K562 (cell line): ENCODE measurements around the gene MKRN2OS. TPM values are rescaled to one million over a fixed set of nuclear protein-coding genes. Genes with fewer than 3 reads are reported as not detected.

Experiments
- ATAC-seq: fragments of 200-7000 bp; cut with Tn5 transposase; 3 replicates; pipeline ENCODE4 v1.9.1; 2020; ENCODE audit warnings: moderate library complexity
- BruUV-seq: library from RNA; stranded (reverse); fragments of 400-500 nt; replicated peaks from 2 replicates; lab custom pipeline; 2021; lab: Mats Ljungman, UMichigan
- CTCF ChIA-PET: fragments of 300-600 bp; formaldehyde crosslinking; extraction: SDS; loops from one replicate; lab custom pipeline; 2021; ENCODE audit warnings: low intra/inter-chr PET ratio; lab: Yijun Ruan, JAX
- POLR2A ChIA-PET: fragments of 300-600, 350-650 bp; sonication (Branson Sonifier 250); formaldehyde crosslinking; extraction: SDS; loops from one replicate; lab custom pipeline; 2021; ENCODE audit warnings: antibody characterized with exemption, inconsistent platforms; lab: Yijun Ruan, JAX
- DNase-seq, 4 experiments: peaks; one replicate each; pipeline versions ENCODE4 v3.0.0 to v3.0.0-alpha.2; 2011 to 2018; ENCODE audit warnings: low spot score in 3 of 4, mixed read lengths in 3 of 4; ENCODE audit errors: extremely low read depth in 1 of 4
- FAIRE-seq: peaks from 2 replicates; lab custom pipeline; 2011; peaks lifted over from hg19 to GRCh38; lab: Jason Lieb, UNC
- H2AFZ ChIP-seq: 2 replicates; pipeline ENCODE4 v1.6.0; 2011; ENCODE audit warnings: low read depth, low read length, control low read depth, inconsistent platforms
- H3K27ac ChIP-seq: fragments of 200-600 bp; 3 replicates; pipeline ENCODE4 v1.8.0; 2011; ENCODE audit warnings: low read depth, mild to moderate bottlenecking, control low read depth, inconsistent platforms, low read length, moderate library complexity, mixed read lengths; ENCODE audit errors: extremely low read depth
- H3K27me3 ChIP-seq, 2 experiments: fragments of 300-600 bp in 1 of 2; 2 replicates in 1 of 2; 3 replicates in 1 of 2; pipeline versions ENCODE4 v1.6.0 to v1.8.0; 2011; ENCODE audit warnings: inconsistent platforms in 2 of 2, low read length in 2 of 2, mild to moderate bottlenecking in 1 of 2, mixed read lengths in 1 of 2, moderate library complexity in 1 of 2; ENCODE audit not compliant: control insufficient read depth in 2 of 2, insufficient read depth in 2 of 2
- H3K36me3 ChIP-seq: fragments of 300-600 bp; 3 replicates; pipeline ENCODE4 v1.8.0; 2011; ENCODE audit warnings: mild to moderate bottlenecking, low read length, inconsistent platforms; ENCODE audit not compliant: control insufficient read depth, insufficient read depth
- H3K4me1 ChIP-seq, 2 experiments: fragments of 200-600 bp in 1 of 2; replicated peaks in 1 of 2; 2 replicates in 1 of 2; 3 replicates in 1 of 2; pipeline versions ENCODE4 v1.5.1 to v1.8.0; 2011; ENCODE audit warnings: inconsistent platforms in 2 of 2, low read length in 2 of 2, mild to moderate bottlenecking in 1 of 2, mixed read lengths in 1 of 2, moderate library complexity in 1 of 2; ENCODE audit not compliant: control insufficient read depth in 2 of 2, insufficient read depth in 2 of 2
- H3K4me2 ChIP-seq: 2 replicates; pipeline ENCODE4 v1.6.1; 2011; ENCODE audit warnings: low read length, control low read depth, inconsistent platforms, mixed read lengths; ENCODE audit not compliant: insufficient read depth
- H3K4me3 ChIP-seq: fragments of 200-600 bp; sonication (generic), shearing (Covaris generic); 2 replicates; pipeline ENCODE4 v1.5.1; 2016; ENCODE audit warnings: control low read depth, inconsistent platforms
- H3K79me2 ChIP-seq: fragments of 200-600 bp; 3 replicates; pipeline ENCODE4 v1.8.0; 2011; ENCODE audit warnings: low read length, inconsistent platforms; ENCODE audit not compliant: control insufficient read depth, insufficient read depth
- H3K9ac ChIP-seq, 2 experiments: 2 replicates each; pipeline versions ENCODE4 v1.6.0 to v1.6.1; 2011; ENCODE audit warnings: low read depth in 2 of 2, low read length in 2 of 2, control low read depth in 1 of 2, inconsistent platforms in 1 of 2, mild to moderate bottlenecking in 1 of 2, mixed read lengths in 1 of 2; ENCODE audit not compliant: insufficient read depth in 1 of 2
- H3K9me1 ChIP-seq: one replicate; pipeline ENCODE4 v1.6.0; 2011; ENCODE audit warnings: inconsistent platforms, mild to moderate bottlenecking, low read length, moderate library complexity; ENCODE audit not compliant: control insufficient read depth, insufficient read depth
- H3K9me3 ChIP-seq: replicated peaks from 2 replicates; pipeline ENCODE4 v1.5.1; 2011; ENCODE audit warnings: low read depth, low read length, inconsistent platforms; ENCODE audit not compliant: control insufficient read depth, insufficient read depth
- H4K20me1 ChIP-seq: replicated peaks from 2 replicates; pipeline ENCODE4 v1.6.1; 2011; ENCODE audit warnings: low read length, inconsistent platforms, mixed read lengths; ENCODE audit not compliant: control insufficient read depth, insufficient read depth
- BDP1 ChIP-seq: IDR thresholded peaks from 3 replicates; pipeline ENCODE4 v1.6.1; 2011; ENCODE audit not compliant: insufficient read length, insufficient read depth
- EGR1 ChIP-seq: fragments of 450-650 bp; conservative IDR thresholded peaks from 2 replicates; pipeline ENCODE4 v1.6.1; 2017; ENCODE audit warnings: mild to moderate bottlenecking
- ID3 ChIP-seq, 2 experiments: fragments of 250-450 bp in 1 of 2; fragments of 450-650 bp in 1 of 2; sonication (Bioruptor Pico) in 1 of 2; IDR thresholded peaks; 2 replicates each; pipeline versions ENCODE4 v1.6.1 to v1.8.0; 2016 to 2021; ENCODE audit warnings: mild to moderate bottlenecking in 2 of 2, moderate library complexity in 2 of 2, missing compliant biosample characterization in 1 of 2, missing genetic modification characterization in 1 of 2
- MYBL2 ChIP-seq, 2 experiments: fragments of 450-650 bp in 1 of 2; sonication (generic) in 1 of 2; formaldehyde crosslinking in 1 of 2; IDR thresholded peaks; 2 replicates each; pipeline versions ENCODE4 v1.6.1 to v1.8.1; 2017 to 2022; ENCODE audit warnings: borderline replicate concordance in 1 of 2, inconsistent platforms in 1 of 2, low read depth in 1 of 2, mild to moderate bottlenecking in 1 of 2, missing genetic modification reagents in 1 of 2, moderate library complexity in 1 of 2
- WGBS: fragments of 100-300 bp; shearing (Covaris generic); methylation state at CpG from one replicate; pipeline ENCODE4 v1.1.6; 2016; ENCODE audit warnings: low coverage, mixed read lengths; ENCODE audit not compliant: insufficient coverage; ENCODE audit errors: missing lambda C conversion rate; 5-methylcytosine and 5-hydroxymethylcytosine counted together
- in situ Hi-C: fragments of 300-500 bp; cut with MboI; formaldehyde crosslinking; loops from 4 replicates; pipeline ENCODE4 v1.15.0; 2018; ENCODE audit warnings: inconsistent platforms, mixed read lengths
- intact Hi-C: fragments of 100-400 bp; cut with micrococcal nuclease; formaldehyde crosslinking; loops from 2 replicates; pipeline ENCODE4 v1.14.2; 2022
- polyA plus RNA-seq, 8 experiments: library from polyadenylated mRNA; depleted of rRNA in 4 of 8; stranded (reverse) in 5 of 8; unstranded in 3 of 8; fragments of >200 nt; fragmentation: Nextera tagmentation in 2 of 8; fragmentation: Illumina TruSeq in 1 of 8; extraction: Ambion mirVana in 2 of 8; extraction: Trizol in 1 of 8; gene quantifications; 2 replicates each; pipeline versions ENCODE4 v1.2.1 to v1.2.3, GENCODE V29; 2011 to 2014; ENCODE audit warnings: inconsistent platforms in 1 of 8, missing spikeins in 1 of 8
- total RNA-seq, 7 experiments: library from RNA; depleted of rRNA in 6 of 7; stranded (reverse); fragments of >200 nt in 6 of 7; fragmentation: Illumina TruSeq in 2 of 7; extraction: Trizol in 2 of 7; gene quantifications; 2 replicates each; pipeline versions ENCODE4 v1.2.1 to v1.2.3, GENCODE V29; 2011 to 2021; ENCODE audit warnings: low replicate concordance in 1 of 7
- TF ChIP-seq, protein P1 (sequence below): sonication (generic); formaldehyde crosslinking; IDR thresholded peaks from 2 replicates; pipeline ENCODE4 v1.8.0; 2022; ENCODE audit warnings: mild to moderate bottlenecking, missing genetic modification reagents
- TF ChIP-seq, protein P2 (sequence below): fragments of 450-650 bp; IDR thresholded peaks from 2 replicates; pipeline ENCODE4 v1.6.1; 2017; ENCODE audit warnings: mild to moderate bottlenecking, moderate library complexity
- TF ChIP-seq, protein P3 (sequence below): fragments of 450-650 bp; IDR thresholded peaks from 2 replicates; pipeline ENCODE4 v1.6.1; 2017; ENCODE audit warnings: antibody characterized with exemption

MKRN2OS gene
- total and polyA plus RNA-seq, 9 of the 15 experiments (the other 6 are each of a cell fraction or from before 2014, with no cell fraction given), result 0.11 to 0.27 (median 0.17) TPM; not detected in 6

DNA sequence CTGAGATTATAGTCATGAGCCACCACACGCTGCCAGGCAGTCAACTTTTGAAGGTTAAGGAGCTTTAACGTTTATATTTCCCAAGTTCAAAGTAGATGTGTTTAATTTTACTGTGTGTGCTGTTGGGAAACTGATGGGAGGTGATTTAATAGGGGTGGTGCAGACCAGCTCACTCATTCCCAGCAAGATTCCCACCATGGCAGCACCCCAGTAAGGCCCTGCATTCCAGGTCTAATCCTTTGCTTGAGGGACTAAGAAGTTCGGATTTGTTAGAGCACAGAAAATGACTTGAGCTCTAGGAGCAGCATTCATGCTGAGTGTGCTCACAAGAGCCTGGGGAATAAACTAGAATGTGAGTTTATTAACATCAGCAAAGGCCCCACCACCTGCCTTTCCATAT lies 35.8 kb downstream of the MKRN2OS start:
- CTCF ChIA-PET, result no interaction called here
- no peaks in the 10 kb centered on the region for H4K20me1 ChIP-seq
- FAIRE-seq, result no peak
- H3K9me1 ChIP-seq, result no peaks in the 10 kb centered on the region
- no peak overlapping the region for H2AFZ ChIP-seq
- TF ChIP-seq, protein P1, sequence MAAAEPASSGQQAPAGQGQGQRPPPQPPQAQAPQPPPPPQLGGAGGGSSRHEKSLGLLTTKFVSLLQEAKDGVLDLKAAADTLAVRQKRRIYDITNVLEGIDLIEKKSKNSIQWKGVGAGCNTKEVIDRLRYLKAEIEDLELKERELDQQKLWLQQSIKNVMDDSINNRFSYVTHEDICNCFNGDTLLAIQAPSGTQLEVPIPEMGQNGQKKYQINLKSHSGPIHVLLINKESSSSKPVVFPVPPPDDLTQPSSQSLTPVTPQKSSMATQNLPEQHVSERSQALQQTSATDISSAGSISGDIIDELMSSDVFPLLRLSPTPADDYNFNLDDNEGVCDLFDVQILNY (CRISPR knock-in tag), result no peak
- TF ChIP-seq, protein P2, sequence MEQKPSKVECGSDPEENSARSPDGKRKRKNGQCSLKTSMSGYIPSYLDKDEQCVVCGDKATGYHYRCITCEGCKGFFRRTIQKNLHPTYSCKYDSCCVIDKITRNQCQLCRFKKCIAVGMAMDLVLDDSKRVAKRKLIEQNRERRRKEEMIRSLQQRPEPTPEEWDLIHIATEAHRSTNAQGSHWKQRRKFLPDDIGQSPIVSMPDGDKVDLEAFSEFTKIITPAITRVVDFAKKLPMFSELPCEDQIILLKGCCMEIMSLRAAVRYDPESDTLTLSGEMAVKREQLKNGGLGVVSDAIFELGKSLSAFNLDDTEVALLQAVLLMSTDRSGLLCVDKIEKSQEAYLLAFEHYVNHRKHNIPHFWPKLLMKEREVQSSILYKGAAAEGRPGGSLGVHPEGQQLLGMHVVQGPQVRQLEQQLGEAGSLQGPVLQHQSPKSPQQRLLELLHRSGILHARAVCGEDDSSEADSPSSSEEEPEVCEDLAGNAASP, result no peak
- no peak for TF ChIP-seq ID3 (CRISPR knock-in tag; IDR thresholded peaks at IDR 0.05)
- no peak for TF ChIP-seq ID3 (tag; IDR thresholded peaks at IDR 0.05)
- TF ChIP-seq, protein P3, sequence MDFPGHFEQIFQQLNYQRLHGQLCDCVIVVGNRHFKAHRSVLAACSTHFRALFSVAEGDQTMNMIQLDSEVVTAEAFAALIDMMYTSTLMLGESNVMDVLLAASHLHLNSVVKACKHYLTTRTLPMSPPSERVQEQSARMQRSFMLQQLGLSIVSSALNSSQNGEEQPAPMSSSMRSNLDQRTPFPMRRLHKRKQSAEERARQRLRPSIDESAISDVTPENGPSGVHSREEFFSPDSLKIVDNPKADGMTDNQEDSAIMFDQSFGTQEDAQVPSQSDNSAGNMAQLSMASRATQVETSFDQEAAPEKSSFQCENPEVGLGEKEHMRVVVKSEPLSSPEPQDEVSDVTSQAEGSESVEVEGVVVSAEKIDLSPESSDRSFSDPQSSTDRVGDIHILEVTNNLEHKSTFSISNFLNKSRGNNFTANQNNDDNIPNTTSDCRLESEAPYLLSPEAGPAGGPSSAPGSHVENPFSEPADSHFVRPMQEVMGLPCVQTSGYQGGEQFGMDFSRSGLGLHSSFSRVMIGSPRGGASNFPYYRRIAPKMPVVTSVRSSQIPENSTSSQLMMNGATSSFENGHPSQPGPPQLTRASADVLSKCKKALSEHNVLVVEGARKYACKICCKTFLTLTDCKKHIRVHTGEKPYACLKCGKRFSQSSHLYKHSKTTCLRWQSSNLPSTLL, result no peak
- no peak for TF ChIP-seq BDP1
- no peak for TF ChIP-seq MYBL2 (IDR thresholded peaks at IDR 0.05; ENCODE audit: low read depth)
- TF ChIP-seq MYBL2 (CRISPR knock-in tag; IDR thresholded peaks at IDR 0.05; ENCODE audit: borderline replicate concordance), result no peak
- no peak for TF ChIP-seq EGR1
- POLR2A ChIA-PET, result interaction anchor here (1.0 kb wide), 1 partner anchor 48 kb away, joined by 3 read pairs; the partner anchor contains the start of gene MKRN2
- in situ Hi-C loops (no loop called here), intact Hi-C loops (no loop called here)
- no peaks in the 10 kb centered on the region for H3K9me3 ChIP-seq
- no peak for ATAC-seq
- no peak overlapping the region for H3K27ac ChIP-seq
- no peak overlapping the region for H3K9ac ChIP-seq
- H3K27me3 ChIP-seq, result no peaks in the 10 kb centered on the region
- no peak overlapping the region for H3K4me3 ChIP-seq
- no peaks in the 10 kb centered on the region for H3K4me1 ChIP-seq
- H3K4me2 ChIP-seq, result no peak overlapping the region
- BruUV-seq, result no TSS peak
- H3K79me2 ChIP-seq, result no peaks in the 10 kb centered on the region
- DNase-seq, result no peak
- peaks cover 86% of the 10 kb centered on the region; the same call in 2 of the 3 replicates for H3K36me3 ChIP-seq
- WGBS, result 56% methylated on average over 3 of the region's 3 CpGs
